GM12874 (cell line): Measurements from ENCODE around the gene PDE6D.

Experiments
- TF ChIP-seq, protein P1 (sequence below): IDR thresholded peaks from 2 replicates; pipeline ENCODE4 v1.5.1; 2011; ENCODE audit warnings: low read depth, mild to moderate bottlenecking, control low read depth, low read length, moderate library complexity; ENCODE audit not compliant: insufficient read depth

The PDE6D gene

DNA sequence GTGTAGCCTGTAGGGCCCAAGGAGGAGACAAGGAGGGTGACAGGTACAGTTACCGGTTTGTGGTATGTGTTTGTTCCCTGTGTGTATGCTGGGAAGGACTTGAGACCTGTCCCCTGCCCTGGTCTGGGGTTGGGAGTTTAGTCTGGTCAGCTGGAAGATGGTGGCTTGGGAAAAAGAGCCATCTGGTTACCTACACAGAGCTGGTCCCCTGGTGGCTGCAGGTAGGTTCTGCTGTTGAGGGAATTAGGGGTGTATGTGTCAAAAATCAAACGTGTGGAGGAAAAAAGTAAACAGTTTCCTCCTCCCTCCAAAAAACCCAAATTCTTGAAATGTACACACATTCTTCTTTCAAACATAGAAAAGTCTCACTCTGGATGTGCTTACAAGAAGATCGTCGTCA lies 48.5 kb downstream of the PDE6D start:
- TF ChIP-seq, protein P1, sequence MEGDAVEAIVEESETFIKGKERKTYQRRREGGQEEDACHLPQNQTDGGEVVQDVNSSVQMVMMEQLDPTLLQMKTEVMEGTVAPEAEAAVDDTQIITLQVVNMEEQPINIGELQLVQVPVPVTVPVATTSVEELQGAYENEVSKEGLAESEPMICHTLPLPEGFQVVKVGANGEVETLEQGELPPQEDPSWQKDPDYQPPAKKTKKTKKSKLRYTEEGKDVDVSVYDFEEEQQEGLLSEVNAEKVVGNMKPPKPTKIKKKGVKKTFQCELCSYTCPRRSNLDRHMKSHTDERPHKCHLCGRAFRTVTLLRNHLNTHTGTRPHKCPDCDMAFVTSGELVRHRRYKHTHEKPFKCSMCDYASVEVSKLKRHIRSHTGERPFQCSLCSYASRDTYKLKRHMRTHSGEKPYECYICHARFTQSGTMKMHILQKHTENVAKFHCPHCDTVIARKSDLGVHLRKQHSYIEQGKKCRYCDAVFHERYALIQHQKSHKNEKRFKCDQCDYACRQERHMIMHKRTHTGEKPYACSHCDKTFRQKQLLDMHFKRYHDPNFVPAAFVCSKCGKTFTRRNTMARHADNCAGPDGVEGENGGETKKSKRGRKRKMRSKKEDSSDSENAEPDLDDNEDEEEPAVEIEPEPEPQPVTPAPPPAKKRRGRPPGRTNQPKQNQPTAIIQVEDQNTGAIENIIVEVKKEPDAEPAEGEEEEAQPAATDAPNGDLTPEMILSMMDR = no peak

DNA sequence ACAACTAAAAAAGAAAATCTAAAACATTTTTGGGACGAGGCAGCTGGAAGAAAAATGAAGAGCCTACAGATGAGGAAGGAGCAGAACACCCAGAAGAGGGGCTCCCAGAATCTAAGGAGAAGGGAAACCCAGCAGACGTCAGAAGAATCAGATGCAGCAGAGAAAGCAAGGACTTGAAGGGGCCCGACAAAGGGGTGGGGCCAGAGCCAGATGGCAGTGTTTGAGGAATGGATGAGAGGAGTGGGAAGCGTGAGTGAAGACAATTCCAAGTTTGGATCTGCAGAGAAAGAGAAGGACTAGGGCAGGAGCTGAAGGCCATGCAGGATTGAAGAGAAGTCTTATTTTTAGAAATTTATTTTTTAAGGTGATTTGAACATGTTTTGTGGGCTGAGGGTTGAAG lies 53.5 kb downstream of the PDE6D start:
- TF ChIP-seq, protein P1 = no peak

DNA sequence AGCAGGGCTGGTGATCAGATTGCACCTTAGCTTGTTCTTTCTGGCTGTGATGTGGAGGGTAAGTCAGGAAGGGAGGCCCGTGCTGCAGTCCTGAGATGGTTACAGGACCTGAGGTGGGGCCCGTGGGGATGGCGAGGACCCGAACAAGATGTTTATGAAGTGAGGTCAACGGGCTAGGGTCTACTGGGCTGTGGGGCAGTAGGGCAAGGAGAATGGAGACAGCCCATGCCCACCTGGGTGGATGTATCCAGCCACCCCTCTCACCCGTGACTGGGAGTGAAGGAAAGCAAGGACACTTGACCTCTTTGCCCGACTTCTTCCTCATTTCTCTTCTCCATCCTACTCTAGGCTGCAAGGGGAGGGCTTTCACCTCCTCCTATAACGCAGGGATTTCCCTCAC lies 54.8 kb downstream of the PDE6D start:
- TF ChIP-seq, protein P1 = no peak

DNA sequence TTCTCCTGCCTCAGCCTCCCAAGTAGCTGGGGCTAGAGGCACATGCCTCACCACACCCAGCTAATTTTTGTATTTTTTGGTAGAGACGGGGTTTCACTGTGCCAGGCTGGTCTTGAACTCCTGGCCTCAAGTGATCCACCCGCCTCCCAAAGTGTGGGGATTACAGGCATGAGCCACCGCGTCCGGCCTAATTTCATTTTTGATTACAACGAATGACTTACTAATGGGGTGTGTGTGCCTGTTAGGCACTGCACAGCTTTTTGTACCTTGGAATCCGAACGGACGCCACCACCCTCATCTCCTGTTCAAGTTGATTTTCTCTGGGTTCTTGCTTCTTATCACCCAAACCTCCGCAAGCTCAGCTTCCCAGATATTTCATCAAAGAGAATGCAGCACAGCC lies 55.6 kb downstream of the PDE6D start:
- TF ChIP-seq, protein P1 = no peak

DNA sequence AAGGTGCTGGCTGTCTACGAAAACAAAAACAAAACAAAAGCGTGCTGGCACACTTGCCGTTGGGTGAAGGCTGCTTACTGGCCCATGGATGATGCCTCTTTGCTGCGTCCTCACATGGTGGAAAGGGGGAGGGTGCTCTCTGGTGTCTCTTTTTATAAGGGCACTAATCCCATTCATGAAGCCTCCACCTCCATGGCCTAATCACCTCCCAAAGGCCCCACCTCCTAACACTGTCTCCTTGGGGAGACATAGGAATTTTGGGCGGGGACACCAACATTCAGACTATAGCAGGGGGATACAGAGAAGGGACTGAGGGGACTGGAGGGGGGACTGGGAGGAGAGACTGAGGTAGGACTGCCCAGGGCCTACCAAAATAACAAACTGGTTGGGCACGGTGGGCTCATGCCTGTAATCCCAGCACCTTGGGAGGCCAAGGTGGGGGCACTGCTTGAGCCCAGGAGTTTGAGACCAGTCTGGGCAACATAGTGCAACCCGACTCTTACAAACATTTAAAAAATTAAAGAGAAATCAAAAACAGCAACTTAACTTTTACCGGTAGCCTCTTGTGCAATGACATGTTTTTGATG lies 58.3 kb downstream of the PDE6D start:
- TF ChIP-seq, protein P1 = no peak

DNA sequence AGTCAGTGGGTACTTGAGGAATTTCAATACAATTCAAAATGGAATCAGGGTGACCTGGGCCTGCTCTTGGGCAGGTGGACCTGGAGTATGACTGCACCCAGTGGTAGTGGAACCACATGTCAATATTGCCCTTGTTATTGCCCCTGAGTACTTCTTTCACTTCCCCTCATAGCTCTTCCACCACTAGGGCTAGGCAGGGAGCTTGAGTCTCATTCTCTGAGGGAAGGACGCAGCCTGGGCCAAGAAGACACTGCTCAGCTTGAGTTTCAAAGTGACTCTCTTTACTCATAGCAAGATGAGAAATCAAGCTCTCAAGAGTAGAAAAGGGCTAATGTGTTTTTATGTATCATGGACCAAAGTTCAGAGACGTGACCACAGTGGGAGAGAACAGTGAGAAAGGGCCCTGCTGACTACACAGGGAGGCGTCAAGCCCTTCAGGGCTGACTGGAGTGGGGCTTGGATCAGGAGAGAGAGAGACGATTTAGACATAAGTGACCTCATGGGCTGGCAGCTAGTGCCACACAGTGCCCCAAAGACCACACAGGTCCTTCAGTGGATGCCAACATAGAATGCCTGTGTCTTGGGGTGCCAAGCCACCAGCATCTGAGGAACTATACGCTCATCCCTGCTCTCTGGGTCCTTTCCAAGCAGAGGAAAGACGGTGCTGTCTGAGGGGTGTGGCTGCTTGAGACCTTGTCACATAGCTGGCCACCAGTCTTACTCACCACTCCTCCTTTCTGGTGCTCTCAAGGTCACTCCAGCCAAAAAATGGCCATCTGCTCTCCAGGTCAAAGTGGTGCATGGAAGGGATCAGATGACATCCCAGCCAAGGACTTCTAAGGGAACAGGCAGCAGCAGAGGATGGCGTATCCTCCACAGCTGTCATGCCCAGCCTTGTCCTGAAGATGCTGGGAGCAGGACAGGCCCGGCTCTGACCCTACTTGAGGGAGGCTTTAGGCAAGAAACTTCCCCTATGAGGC lies 59.8 kb downstream of the PDE6D start:
- TF ChIP-seq, protein P1 = peak; percentile 36; the same call in 1 of the 2 replicates

DNA sequence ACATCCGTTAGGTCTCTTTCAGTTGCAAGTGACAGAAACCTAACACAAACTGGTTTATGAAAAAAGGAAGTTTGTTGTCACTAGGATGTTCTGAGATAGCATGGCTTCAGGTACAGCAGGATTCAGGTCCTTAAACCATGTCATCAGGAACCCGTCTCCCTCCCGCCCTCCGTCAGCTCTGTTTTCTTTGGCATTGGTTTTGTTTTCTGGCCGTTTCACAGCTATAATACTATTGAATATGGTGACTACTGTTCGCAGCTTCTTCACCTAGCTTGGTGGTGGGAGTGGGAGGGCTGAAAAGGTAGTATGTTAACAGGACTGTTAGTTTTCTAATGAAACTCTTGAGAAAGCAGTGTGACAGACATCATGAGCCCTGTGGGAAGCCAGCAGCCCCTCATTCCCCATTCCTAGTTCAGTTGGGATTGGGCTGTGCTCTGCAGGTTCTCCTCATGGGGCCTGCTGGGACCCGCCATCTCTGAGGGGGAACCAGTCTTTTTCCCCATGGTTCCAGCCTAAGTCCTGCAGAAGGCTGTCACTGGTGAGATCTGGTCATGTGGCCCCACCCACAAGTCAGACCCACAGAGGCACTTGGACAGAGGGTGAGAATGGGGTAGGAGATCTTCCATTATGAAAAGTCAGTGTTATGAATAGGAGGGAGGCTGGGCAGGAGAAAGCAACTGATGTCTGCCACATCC lies 60.6 kb downstream of the PDE6D start:
- TF ChIP-seq, protein P1 = no peak
